Measurements from ENCODE around the gene NT5DC3.

Gene NT5DC3

GRCh38 chr12:103786201-103786600 lies 54.8 kb downstream of the NT5DC3 start:
- in situ Hi-C loops (cut with HindIII; ENCODE audit: low sequenced_read_pairs): no loop called here

- in situ Hi-C loops (cut with HindIII; ENCODE audit: low sequenced_read_pairs): no loop called here
These were observed 55.6 kb downstream of the NT5DC3 start for GRCh38 chr12:103785243-103786031.

- in situ Hi-C loops (cut with HindIII; ENCODE audit: low sequenced_read_pairs): no loop called here
These were observed 57.0 kb downstream of the NT5DC3 start for GRCh38 chr12:103783744-103784664.

GRCh38 chr12:103782399-103782798 lies 58.6 kb downstream of the NT5DC3 start:
- in situ Hi-C loops (cut with HindIII; ENCODE audit: low sequenced_read_pairs): no loop called here

GRCh38 chr12:103780992-103781391 lies 60.0 kb downstream of the NT5DC3 start:
- in situ Hi-C loops (cut with HindIII; ENCODE audit: low sequenced_read_pairs): no loop called here

- in situ Hi-C loops (cut with HindIII; ENCODE audit: low sequenced_read_pairs): no loop called here
These were observed 61.0 kb downstream of the NT5DC3 start for GRCh38 chr12:103780093-103780440.

- in situ Hi-C loops (cut with HindIII; ENCODE audit: low sequenced_read_pairs): loop anchor here (5.0 kb wide), 2 partner anchors 53 to 78 kb away; no protein-coding TSS in a partner anchor
These were observed 61.5 kb downstream of the NT5DC3 start for GRCh38 chr12:103779410-103780092.

- in situ Hi-C loops (cut with HindIII; ENCODE audit: low sequenced_read_pairs): loop anchor here (5.0 kb wide), 2 partner anchors 54 to 79 kb away; no protein-coding TSS in a partner anchor
These were observed 62.3 kb downstream of the NT5DC3 start for GRCh38 chr12:103778781-103779180.

- in situ Hi-C loops (cut with HindIII; ENCODE audit: low sequenced_read_pairs): loop anchor here (5.0 kb wide), 2 partner anchors 57 to 82 kb away; no protein-coding TSS in a partner anchor
These were observed 66.0 kb downstream of the NT5DC3 start for GRCh38 chr12:103774977-103775560.

- in situ Hi-C loops (cut with HindIII; ENCODE audit: low sequenced_read_pairs): no loop called here
These were observed 67.7 kb downstream of the NT5DC3 start for GRCh38 chr12:103773109-103773910.

- in situ Hi-C loops (cut with HindIII; ENCODE audit: low sequenced_read_pairs): no loop called here
These were observed 68.5 kb downstream of the NT5DC3 start for GRCh38 chr12:103772367-103773108.

- in situ Hi-C loops (cut with HindIII; ENCODE audit: low sequenced_read_pairs): no loop called here
These were observed 69.6 kb downstream of the NT5DC3 start for GRCh38 chr12:103771466-103771865.

- in situ Hi-C loops (cut with HindIII; ENCODE audit: low sequenced_read_pairs): no loop called here
These were observed 71.6 kb downstream of the NT5DC3 start for GRCh38 chr12:103769240-103769945.

GRCh38 chr12:103768467-103769123 lies 72.4 kb downstream of the NT5DC3 start:
- in situ Hi-C loops (cut with HindIII; ENCODE audit: low sequenced_read_pairs): no loop called here

- in situ Hi-C loops (cut with HindIII; ENCODE audit: low sequenced_read_pairs): no loop called here
These were observed 75.0 kb downstream of the NT5DC3 start for GRCh38 chr12:103766028-103766427.

- in situ Hi-C loops (cut with HindIII; ENCODE audit: low sequenced_read_pairs): no loop called here
These were observed 75.7 kb downstream of the NT5DC3 start for GRCh38 chr12:103765322-103765721.

GRCh38 chr12:103762473-103762872 lies 78.6 kb downstream of the NT5DC3 start:
- in situ Hi-C loops (cut with HindIII; ENCODE audit: low sequenced_read_pairs): no loop called here
